Occipital lobe (tissue), 2 donors: ENCODE measurements around the gene PDZD4. TPM values are rescaled to one million over a fixed set of nuclear protein-coding genes. Genes with fewer than 3 reads are reported as not detected.

ENCODE experiments used
- DNase-seq: peaks from one replicate; lab custom pipeline; 2025; lab: John Stamatoyannopoulos, UW
- total RNA-seq: library from RNA; depleted of rRNA; stranded (reverse); fragments of >200 nt; gene quantifications from one replicate; pipeline ENCODE4 v1.2.3, GENCODE V29; 2014

PDZD4 gene
- total RNA-seq, 1 donor from 2014 or later = 148 TPM

DNA sequence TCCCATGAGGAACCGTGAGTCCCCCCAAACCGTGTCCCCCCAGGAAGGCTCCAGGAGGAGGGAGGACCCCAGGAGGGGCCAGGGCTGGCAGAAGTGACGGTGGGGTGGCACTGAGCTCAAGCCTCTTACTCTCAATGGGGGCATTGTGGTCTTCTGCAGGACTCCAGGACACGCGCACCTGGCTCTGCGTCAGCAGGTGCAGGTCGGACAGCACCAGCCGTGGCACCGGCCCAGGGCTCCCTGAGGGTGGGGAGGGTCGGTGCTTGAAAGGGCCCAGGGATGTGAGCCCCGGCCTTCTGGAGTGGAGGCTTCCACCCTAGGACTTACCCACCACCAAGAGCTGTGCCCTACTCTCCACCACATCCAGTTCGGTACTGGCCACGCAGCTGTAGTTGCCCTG is 37.3 kb upstream of the PDZD4 start:
- DNase-seq = no peak

- no peak for DNase-seq
Measured at GRCh38 chrX:153867139-153867538, 36.8 kb upstream of the PDZD4 start.

DNA sequence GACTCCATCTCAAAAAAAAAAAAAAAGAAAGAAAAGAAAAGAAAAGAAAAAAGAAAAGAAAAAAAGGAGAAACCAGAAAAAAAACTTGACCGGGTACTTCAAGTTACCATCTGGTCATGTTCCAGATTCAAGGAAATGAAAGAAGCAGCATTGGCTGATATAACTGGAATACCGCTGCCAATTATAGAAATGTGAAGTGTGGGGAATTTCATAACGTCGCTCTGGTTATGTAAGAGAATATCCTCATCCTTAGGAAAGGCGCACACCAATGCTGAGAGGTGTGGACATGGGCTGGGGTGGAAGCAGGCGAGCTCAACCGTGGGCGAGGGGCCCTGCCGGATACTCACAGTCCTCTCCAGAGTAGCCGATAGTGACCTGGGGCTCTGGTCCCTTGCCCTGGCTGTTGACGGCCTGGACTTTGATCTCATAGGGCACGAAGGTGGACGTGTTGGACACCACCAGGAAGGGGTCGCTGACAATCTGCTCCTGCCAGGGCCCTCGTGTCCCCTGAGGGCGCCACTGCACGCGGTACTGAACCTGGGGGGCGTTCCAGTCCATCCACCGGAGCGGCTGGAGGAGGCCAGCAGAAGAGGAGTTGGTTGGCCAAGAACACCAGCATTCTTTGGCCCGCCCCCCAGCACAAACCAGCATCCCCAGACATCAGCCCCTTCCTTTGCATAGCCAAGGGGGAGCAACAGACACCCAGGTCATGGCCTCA is 36.1 kb upstream of the PDZD4 start:
- DNase-seq = no peak

- DNase-seq = no peak
Measured at GRCh38 chrX:153865685-153866084, 35.3 kb upstream of the PDZD4 start.

- no peak for DNase-seq
Measured at GRCh38 chrX:153865321-153865580, 34.9 kb upstream of the PDZD4 start.

GRCh38 chrX:153864561-153865320 is 34.4 kb upstream of the PDZD4 start:
- DNase-seq = no peak

DNA sequence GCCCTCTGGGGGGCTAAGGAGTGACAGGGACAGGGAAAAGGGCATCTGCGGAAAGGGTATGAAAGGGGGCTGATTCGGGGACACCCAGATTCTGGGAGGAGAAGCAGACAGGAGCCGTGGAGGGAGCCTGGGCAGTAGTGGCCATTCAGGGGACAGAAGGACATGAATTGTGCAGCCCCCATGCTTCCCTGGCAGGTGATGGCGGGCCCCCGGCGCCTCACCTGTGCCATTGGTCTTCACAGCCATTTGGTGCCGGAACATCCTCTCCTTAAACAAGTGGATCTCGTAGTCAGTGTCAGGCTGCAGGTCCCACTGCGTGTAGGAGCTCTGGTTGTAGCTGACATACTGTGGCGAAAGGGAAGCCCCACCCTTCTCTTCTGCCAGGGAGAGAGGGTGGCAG is 33.8 kb upstream of the PDZD4 start:
- DNase-seq = no peak

- no peak for DNase-seq
Measured at GRCh38 chrX:153863251-153863991, 33.1 kb upstream of the PDZD4 start.

DNA sequence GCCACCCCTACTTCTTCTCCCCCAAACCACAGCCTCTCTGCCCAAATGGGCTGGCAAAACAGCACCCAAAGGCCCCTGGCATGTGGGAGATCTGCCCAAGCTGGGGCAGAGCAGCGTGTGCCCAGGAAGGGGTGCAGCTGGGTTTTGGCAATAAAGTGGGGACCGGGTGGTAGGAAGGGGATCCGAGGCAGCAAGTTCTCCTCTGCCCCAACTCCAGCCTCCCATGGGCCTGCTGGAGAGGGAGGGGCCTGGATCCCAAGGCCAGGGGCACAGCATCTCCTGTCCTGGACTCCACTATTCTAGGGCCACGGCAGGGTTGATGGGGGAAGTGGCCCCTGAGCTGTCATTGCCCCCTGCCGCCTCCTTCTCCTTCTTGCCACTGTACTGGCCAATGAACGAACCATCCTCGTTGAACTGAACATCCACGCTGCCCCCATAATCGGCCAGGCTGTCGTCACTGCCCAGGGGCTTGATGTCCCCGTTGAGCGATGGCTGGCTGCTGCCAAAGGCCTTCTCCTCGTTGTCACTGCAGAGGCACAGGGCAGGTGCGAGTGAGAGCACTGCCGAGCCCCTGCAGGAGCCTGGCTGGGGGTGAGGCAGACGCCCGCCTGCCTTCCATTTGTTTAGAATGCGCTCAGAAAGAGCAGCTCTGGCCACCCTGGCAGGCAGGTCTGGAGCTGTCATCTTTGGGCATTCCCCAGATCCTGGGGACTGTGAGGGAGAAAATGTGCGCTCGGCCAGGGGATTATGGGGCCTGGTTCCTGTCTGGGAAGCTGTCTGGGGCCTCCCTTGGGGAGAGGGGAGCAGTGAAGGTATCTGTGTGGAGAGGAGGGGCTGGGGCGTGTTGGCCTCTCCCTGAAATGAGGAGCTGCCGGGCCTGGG is 32.3 kb upstream of the PDZD4 start:
- no peak for DNase-seq

- DNase-seq = no peak
Measured at GRCh38 chrX:153861733-153862310, 31.5 kb upstream of the PDZD4 start.

DNA sequence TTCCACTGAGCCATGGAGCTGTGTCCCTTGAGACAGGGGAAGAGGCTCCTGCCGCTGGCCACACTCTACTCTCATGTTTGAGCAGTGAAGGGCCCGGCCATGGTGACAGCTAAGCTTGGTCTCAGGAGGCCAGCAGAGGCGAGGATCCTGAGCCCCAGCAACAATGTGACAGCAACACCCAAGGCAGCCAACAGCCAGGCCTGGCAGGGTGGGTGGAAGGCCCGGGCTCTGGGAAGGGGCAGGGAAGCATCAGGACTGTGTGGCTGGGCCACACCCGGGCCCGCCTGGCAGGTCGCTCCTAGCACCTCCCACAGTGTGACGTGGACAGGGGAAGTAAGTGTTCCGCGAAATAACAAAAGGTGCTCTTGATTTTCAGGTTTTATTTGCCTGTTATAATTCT is 30.8 kb upstream of the PDZD4 start:
- DNase-seq = no peak

- no peak for DNase-seq
Measured at GRCh38 chrX:153857348-153857903, 27.1 kb upstream of the PDZD4 start.

DNA sequence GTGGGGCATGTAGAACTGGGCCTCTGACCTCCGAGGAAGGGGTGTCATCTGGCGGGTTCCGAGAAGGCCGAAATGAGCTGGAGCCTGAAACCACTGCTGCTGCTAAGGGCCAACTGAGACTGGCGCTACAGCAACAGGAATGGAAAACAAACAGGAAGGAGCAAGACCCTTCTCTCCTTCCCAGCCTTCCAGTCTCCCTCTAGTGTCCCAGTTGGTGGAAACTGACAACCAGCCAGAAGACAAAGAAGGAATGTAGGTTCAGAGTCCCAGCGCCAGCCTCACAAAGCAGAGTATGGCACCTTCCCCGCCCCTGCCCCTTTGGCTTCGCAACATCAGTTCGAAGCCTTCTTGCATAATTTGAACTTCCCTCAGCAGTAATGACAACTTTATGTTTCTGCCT is 24.4 kb upstream of the PDZD4 start:
- no peak for DNase-seq

GRCh38 chrX:153853902-153854267 is 23.5 kb upstream of the PDZD4 start:
- DNase-seq = no peak

DNA sequence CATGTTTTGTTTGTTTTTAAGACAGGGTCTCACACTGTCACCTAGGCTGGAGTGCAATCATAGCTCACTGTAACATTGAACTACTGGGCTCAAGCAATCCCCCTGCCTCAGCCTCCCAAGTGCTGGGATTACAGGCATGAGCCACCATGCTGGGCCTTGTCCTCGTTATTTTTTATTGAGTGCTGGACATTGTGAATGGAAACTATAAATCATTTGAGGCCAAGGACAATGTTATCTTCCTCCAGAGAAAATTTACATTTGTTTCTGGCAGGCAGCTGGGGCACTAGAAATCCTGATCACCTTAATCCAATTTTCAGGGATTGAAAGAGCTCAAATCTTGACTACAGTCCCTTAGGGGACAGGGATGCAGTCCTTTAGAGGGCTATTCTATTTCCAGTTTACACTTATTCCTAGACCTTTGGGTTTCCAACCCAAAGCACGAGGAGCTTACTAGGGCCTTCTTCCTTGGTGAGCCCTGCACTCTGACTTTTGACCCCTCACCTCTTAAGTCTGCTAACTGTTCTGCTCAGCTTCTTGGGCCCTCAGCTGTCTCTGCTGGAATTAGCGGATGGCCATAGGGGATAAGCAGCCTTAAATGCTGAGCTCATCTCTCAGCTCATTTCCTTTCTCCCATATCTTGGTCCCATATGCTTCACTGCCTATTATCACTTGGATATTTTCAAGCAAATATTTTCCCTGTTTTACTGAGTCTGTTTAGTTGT is 23.0 kb upstream of the PDZD4 start:
- DNase-seq = no peak

GRCh38 chrX:153851981-153852380 is 21.6 kb upstream of the PDZD4 start:
- no peak for DNase-seq

- DNase-seq = no peak
Measured at GRCh38 chrX:153848325-153848724, 18.0 kb upstream of the PDZD4 start.

GRCh38 chrX:153845842-153846241 is 15.5 kb upstream of the PDZD4 start:
- DNase-seq = no peak

- DNase-seq = no peak
Measured at GRCh38 chrX:153845195-153845594, 14.9 kb upstream of the PDZD4 start.

DNA sequence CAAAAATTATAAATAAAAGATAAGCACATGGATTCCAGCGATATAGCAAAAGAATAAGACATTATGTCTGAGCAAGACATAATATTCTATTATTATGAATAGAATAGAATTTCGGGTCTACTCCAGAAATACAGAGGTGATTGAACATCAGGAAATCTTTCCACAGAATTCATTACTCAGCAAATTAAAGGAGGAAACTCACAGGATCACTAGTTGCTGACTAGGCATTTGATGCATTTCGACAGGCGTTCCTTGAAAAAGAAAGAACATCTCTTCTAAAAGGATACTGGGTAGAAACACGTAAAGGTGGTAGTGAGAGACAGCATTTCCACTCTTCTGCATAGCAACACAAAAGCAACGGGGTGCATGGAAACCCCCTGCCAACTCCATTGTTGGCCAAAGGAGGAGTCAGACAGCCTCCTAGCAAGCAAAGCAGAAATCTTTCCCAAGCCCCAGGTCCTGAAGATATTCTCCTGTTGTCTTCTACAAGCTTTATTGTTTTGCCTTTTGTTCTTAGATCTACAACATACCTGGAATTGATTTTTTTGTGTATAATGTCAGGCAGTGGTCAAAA is 14.3 kb upstream of the PDZD4 start:
- DNase-seq = no peak
